ENCODE measurements around the gene MYBPC2.

GRCh38 chr19:50459638-50460037 lies 26.9 kb downstream of the MYBPC2 start:
- TF ChIP-seq CTCF (IDR thresholded peaks at IDR 0.05) (no peak), EZH2phosphoT487 (IDR thresholded peaks at IDR 0.05; ENCODE audit: borderline replicate concordance, low read depth) (no peak)
- TF ChIP-seq, protein P1, sequence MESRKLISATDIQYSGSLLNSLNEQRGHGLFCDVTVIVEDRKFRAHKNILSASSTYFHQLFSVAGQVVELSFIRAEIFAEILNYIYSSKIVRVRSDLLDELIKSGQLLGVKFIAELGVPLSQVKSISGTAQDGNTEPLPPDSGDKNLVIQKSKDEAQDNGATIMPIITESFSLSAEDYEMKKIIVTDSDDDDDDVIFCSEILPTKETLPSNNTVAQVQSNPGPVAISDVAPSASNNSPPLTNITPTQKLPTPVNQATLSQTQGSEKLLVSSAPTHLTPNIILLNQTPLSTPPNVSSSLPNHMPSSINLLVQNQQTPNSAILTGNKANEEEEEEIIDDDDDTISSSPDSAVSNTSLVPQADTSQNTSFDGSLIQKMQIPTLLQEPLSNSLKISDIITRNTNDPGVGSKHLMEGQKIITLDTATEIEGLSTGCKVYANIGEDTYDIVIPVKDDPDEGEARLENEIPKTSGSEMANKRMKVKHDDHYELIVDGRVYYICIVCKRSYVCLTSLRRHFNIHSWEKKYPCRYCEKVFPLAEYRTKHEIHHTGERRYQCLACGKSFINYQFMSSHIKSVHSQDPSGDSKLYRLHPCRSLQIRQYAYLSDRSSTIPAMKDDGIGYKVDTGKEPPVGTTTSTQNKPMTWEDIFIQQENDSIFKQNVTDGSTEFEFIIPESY (IDR thresholded peaks at IDR 0.05; ENCODE audit: borderline replicate concordance, low read depth): no peak

Data from SK-N-SH (cell line).